ENCODE measurements around the gene TSPAN8.

GRCh38 chr12:71191509-71192196 is 33.9 kb upstream of the TSPAN8 start:
- TF ChIP-seq CTCF (IDR thresholded peaks at IDR 0.05) (no peak), EP300 (IDR thresholded peaks at IDR 0.05) (no peak), POLR2A (IDR thresholded peaks at IDR 0.05; ENCODE audit: low read depth) (no peak)
